Stimulated activated CD4-positive, alpha-beta T cell treated with anti-CD3 and anti-CD28 coated beads, Interleukin-2, amount 100 ng/mL, for 24 hours (primary cell): ENCODE results near the gene KDM4B.
"Not testable (repeated sequence)": the region's sequence is repeated elsewhere in the genome, so short reads cannot be mapped to it uniquely, and the experiment has no call there.

ENCODE experiments used
- DNase-seq, 2 donors: peaks; one replicate each; pipeline ENCODE4 v3.0.0-alpha.2; 2020

KDM4B gene

GRCh38 chr19:4968462-4969291 lies at the start of gene KDM4B:
TSS of gene KDM4B (plus strand) at chr19:4969113. CDS start at chr19:5032891, 63,778 bp downstream.
- peak; percentile 98 for DNase-seq

GRCh38 chr19:4922530-4923275 lies 46.2 kb upstream of the KDM4B start:
- no peak for DNase-seq

DNA sequence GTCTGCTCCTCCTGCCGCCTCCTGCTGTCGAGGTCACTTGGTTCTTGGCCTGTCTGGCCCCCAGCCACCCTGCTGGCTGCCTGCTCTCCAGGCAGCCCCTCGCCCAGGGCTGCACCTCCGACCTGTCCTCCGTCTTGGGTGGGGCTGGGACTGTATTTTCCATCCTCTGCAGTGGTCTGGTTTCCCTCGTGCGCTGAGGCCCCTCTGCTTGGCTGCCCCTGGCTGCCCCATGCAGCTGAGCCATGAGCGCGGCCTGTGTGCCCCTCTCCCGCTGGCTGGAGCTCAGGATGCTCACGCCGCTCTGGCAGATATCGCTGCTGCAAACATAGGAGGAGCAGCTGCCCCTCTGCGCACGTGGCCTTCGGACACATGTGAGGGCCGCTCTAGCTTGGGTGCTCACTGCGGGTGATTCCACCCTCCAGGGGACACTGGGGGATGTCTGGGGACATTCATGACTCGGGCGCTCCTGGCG lies 45.6 kb upstream of the KDM4B start:
- DNase-seq = no peak

DNA sequence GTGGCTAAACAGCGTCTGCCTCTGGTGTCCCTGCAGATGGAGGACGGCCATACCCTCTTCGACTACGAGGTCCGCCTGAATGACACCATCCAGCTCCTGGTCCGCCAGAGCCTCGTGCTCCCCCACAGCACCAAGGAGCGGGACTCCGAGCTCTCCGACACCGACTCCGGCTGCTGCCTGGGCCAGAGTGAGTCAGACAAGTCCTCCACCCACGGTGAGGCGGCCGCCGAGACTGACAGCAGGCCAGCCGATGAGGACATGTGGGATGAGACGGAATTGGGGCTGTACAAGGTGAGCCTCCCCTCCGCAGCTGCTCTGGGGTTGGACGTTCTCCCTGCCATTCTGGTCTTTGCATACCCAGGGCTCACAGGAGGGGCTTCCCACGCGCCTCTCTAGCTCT lies 39.7 kb upstream of the KDM4B start:
- no peak for DNase-seq

DNA sequence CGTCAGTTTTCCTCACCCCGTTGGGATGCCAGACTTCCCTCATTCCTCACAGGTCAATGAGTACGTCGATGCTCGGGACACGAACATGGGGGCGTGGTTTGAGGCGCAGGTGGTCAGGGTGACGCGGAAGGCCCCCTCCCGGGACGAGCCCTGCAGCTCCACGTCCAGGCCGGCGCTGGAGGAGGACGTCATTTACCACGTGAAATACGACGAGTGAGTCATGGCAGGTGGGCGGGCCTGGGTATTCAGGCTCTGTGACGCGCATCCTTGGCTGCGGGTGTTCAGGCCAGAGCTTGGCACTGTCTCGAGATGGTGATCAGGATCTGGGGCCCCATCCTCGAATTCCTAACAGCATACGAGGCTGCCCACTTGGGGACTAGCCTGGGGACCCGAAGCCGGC lies 38.2 kb upstream of the KDM4B start:
- peak in 1 of 2 donors; percentile 20 for DNase-seq

- DNase-seq = no peak
Measured at GRCh38 chr19:4932711-4933110, 36.2 kb upstream of the KDM4B start.

DNA sequence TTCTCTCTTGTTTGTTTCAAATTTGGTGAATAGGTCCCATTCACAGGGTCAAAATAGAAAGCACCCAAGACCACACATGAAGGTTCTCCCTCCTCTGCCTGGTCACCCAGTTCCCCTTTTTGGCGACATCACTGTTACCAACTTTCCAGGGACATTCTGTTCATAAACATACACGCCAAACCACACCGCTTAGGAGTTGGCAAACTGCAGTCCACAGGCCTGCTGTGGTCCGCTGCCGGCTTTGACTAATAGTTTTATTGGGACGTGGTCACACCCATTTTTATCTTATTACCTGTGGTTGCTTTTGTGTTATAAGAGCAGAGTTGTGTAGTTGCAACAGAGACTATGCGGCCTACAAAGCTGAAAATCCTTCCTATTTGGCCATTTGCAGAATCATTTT lies 35.4 kb upstream of the KDM4B start:
- no peak for DNase-seq

DNA sequence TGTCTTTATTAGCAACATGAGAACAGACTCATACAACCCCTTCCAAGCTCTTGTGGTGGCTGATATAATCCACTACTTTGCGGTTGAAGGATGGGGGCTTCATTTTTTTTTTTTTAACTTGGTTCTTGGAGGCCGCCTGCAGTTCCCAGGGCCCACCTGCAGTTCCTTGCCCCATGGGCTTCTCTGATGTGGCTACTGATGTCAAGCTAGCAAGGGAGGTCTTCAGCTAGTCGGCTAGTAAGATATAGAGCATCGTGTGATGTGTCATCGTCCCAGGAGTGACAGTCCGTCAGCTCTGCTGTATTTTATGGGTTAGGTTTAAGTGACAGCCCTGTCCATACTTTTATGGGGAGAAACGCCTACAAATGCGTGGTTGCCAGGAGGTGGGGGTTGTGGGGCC lies 33.5 kb upstream of the KDM4B start:
- DNase-seq = no peak

DNA sequence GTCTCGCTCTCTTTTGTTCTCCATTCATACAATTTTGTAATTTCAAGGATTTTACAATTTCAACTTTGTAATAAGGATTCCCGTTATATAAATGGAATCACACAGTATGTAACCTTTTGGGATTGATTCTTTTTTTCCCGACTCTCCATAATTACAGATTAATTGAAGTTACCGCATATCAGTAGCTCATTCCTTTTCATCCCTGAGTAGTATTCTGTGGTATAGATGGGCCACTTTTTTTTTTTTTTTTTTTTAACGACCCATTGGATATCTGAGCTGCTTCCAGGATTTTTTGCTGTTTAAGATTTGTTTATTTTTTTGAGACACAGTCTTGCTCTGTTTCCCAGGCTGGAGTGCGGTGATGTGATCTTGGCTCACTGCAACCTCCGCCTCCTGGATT lies 31.9 kb upstream of the KDM4B start:
- DNase-seq = no peak

DNA sequence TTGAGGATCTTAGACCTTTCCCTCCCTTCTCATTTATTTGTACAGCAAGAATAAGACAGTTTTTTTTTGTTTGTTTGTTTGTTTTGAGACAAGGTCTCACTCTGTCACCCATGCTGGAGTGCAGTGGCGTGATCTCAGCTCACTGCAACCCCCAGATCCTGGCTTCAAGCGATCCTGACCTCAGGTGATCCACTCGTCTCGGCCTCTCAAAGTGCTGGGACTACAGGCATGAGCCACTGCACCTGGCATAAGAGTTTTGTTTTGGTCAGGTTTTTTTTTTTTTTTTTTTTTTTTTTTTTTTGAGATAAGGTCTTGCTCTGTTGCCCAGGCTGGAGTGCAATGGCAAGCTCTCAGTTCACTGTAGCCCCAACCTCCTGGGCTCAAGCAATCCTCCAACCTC lies 30.5 kb upstream of the KDM4B start:
- not testable (repeated sequence) for DNase-seq

DNA sequence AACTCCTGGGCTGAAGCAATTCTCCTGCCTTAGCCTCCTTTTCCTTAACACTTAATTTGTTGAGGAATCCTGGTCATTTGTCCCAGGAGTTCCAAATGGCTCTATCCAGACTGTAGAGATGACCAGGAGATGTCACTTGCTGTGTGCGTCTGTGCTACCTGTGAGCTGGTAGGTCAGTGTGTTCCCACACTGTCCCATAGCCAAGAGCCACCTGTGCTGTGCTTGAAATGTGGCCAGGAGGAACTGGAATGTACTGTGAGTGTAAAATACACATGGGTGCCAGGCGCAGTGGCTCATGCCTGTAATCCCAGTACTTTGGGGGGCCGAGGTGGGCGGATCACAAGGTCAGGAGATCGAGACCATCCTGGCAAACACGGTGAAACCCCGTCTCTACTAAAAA lies 29.4 kb upstream of the KDM4B start:
- DNase-seq = no peak

DNA sequence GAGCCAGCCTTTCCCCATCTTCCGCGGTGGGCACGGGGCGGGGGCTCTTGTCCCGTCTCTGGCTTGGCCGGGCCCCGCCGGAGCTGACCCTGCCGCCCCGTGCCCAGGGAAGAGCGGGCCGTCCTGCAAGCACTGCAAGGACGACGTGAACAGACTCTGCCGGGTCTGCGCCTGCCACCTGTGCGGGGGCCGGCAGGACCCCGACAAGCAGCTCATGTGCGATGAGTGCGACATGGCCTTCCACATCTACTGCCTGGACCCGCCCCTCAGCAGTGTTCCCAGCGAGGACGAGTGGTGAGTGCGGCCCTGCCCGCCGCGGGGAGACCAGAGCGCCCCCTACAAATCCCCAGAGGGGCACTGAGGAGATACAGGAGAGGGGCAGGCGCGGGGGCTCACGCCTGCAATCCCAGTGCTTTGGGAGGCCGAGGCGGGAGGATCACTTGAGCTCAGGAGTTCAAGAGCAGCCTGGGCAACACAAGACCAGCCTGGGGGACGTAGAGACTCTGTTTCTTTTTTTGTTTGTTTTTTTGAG lies 27.2 kb upstream of the KDM4B start:
- not testable (repeated sequence) for DNase-seq

- DNase-seq = not testable (repeated sequence)
Measured at GRCh38 chr19:4950650-4951049, 18.3 kb upstream of the KDM4B start.

- DNase-seq = no peak
Measured at GRCh38 chr19:4951656-4952055, 17.3 kb upstream of the KDM4B start.

DNA sequence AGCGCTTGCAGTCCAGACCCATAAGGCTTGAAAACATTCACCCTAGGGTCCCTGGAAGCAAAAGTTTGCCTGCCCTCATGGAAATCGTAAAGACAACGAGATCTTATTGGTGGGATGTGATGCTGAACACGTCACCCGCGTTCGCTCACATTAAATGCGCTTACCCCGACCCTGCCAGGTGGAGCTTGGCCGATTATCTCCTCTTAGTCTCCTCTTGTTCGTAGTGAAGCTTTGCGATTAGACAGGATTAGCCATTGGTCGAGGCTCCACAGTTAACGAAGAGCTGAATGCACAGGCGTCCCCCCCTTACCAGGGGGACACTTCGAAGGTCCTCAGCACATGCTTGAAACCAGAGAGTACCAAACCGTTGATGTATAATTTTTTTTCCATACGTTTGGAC lies 16.0 kb upstream of the KDM4B start:
- no peak for DNase-seq

DNA sequence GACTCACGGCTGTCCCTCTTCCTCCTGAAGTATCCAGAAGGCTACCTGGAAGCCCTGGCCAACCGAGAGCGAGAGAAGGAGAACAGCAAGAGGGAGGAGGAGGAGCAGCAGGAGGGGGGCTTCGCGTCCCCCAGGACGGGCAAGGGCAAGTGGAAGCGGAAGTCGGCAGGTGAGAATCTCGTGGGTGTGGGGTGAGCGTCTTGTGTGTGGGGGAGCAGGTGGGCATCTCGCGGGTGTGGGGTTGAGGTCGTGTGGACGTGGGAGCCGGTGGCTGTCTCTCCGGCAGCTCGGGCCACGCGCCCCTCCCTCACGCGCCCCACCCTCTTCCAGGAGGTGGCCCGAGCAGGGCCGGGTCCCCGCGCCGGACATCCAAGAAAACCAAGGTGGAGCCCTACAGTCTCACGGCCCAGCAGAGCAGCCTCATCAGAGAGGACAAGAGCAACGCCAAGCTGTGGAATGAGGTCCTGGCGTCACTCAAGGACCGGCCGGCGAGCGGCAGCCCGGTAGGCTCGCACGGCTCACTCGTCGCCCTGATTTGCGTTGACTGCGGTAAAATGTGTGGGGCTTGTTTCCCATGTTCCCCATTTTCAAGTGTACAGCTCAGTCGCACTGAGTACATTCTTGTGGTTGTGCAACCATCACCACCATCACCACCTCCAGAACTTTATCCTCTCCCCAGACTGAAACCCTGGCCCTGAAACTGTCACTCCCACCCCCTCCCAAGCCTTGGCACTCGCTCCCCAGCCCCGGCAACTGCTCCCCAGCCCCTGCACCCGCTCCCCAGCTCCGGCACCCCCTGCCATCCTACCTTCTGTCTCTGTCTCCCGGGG lies 14.4 kb upstream of the KDM4B start:
- DNase-seq = not testable (repeated sequence)

DNA sequence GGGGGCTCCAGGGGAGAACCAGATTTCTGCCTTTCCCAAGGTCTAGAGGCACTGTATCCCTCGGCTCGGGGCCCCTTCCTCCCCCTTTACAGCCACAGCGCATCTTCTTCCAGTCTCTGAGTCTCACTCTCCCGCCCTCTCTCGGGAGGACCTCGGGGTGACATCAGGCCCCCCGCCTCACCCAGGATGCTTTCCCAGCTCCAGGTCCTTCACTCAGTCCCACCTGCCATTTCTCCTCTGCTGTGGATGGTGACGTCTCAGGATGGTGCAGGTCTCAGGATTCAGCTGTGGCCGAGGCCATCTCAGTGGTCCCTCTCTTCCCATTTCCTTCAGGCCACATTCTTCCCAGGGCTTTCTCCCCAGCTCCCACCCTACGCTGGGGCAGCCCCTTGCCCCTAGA lies 13.6 kb upstream of the KDM4B start:
- no peak for DNase-seq

GRCh38 chr19:4957981-4958380 lies 10.9 kb upstream of the KDM4B start:
- DNase-seq = no peak

DNA sequence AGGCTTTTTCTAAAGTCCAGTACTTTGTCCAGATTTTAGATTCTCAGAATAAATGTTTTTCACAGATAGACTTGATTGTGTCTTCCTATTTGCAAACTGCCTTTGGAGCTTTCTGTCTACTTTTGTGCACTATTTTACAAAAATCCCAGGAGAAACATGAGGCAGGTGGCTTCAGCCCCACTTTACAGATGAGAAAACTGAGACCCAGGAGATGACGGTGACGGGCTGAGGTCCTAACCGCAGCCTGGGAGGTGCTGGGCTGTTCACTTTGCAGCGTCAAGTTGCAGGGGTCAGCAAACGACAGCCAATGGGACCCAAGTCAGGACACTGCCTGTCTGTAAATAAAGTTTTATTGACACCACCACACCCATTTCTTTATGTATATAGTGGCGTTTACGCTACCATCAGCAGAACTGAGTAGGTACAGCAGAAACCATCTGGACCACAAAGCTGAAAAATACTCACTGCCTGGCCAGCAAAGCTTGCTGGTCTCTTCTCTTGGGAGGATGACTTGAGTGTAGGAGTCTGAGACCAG lies 6.8 kb upstream of the KDM4B start:
- no peak for DNase-seq

GRCh38 chr19:4965061-4965460 lies 3.9 kb upstream of the KDM4B start:
- no peak for DNase-seq

DNA sequence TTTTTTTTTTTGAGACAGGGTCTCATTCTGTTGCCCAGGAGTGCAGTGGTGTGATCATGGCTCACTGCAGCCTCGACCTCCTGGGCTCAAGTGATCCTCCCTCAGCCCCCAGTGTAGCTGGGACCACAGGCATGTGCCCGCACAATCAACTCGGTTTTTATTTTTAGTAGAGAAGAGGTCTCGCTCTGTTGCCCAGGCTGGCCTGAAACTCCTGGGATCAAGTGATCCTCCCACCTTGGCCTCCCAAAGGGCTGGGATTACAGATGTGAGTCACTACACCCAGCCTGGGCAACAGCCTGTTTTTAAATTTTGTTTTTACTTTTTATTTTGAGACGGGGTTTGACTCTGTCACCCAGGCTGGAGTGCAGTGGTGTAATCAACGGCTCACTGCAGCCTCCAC lies 2.3 kb upstream of the KDM4B start:
- DNase-seq = no peak

DNA sequence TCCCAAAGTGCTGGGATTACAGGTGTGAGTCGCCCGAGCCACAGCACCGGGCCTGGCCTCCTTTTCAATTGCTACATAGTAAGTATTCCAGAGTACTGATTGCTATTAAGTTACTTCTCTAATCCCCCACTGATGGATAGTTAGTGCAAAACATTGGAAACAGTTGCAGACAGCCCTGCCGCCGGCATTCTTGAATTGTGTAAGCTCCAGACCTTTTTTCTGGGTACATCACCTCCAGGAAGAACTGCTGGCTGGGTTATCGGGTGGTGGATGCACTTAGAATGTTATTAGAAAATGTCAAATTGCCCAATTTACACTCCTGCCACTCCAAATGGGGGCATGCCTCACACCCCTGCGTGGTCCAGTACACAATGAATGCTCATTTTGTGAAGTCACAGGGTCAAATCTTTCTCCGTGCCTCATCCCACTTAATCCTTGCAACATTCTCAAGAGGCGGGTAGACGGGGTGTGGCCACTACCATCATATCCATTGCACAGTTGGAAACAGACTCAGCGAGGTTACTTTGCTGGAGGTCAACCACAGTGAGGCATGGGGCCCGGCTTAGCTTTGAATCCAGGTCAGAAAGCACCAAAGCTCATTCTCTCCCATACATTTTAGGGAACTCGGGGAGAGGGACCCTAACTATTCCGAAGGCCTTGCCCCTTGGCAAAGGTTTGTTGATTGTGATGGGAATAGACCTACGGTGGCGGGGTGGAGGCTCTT lies 1.0 kb upstream of the KDM4B start:
- no peak for DNase-seq
